MG63 (cell line): ENCODE results near the gene GPC6. TPM values are rescaled to one million over a fixed set of nuclear protein-coding genes. Genes with fewer than 3 reads are reported as not detected.

Source experiments
- DNase-seq: peaks from one replicate; pipeline ENCODE4 v3.0.0-alpha.2; 2020
- H3K27me3 ChIP-seq: fragments of 250-450 bp; sonication (Bioruptor Pico); 2 replicates; pipeline ENCODE4 v1.5.1; 2020; ENCODE audit warnings: mild to moderate bottlenecking, moderate library complexity
- H3K36me3 ChIP-seq: fragments of 250-450 bp; sonication (Bioruptor Pico); 2 replicates; pipeline ENCODE4 v1.5.1; 2020; ENCODE audit warnings: mild to moderate bottlenecking, moderate library complexity
- H3K4me3 ChIP-seq: fragments of 250-450 bp; sonication (Bioruptor Pico); 2 replicates; pipeline ENCODE4 v1.5.1; 2020; ENCODE audit warnings: mild to moderate bottlenecking, moderate library complexity
- H3K9me3 ChIP-seq: fragments of 250-450 bp; sonication (Bioruptor Pico); 2 replicates; pipeline ENCODE4 v1.5.1; 2020; ENCODE audit warnings: mild to moderate bottlenecking, moderate library complexity
- total RNA-seq: library from RNA; depleted of rRNA; stranded (reverse); fragments of >200 nt; shearing (Covaris generic); gene quantifications from 2 replicates; pipeline ENCODE4 v1.2.3, GENCODE V29; 2014; ENCODE audit warnings: low replicate concordance

GPC6 gene
- total RNA-seq, 1 experiment from 2014 or later: 4.1 TPM

GRCh38 chr13:93775507-93776108 is 549.0 kb downstream of the GPC6 start:
- DNase-seq: no peak
- Histone ChIP-seq H3K4me3 (peak overlapping the region; percentile 14; the same call in 1 of the 2 replicates), H3K9me3 (no peaks in the 10 kb centered on the region), H3K27me3 (no peaks in the 10 kb centered on the region), H3K36me3 (no peaks in the 10 kb centered on the region)

- Histone ChIP-seq H3K27me3 (no peaks in the 10 kb centered on the region), H3K36me3 (no peaks in the 10 kb centered on the region), H3K9me3 (no peaks in the 10 kb centered on the region), H3K4me3 (no peak overlapping the region)
- DNase-seq: peak; percentile 8
Observed at GRCh38 chr13:93776936-93777335, 550.3 kb downstream of the GPC6 start.

- no peaks in the 10 kb centered on the region for H3K9me3 ChIP-seq
- H3K4me3 ChIP-seq: no peak overlapping the region
- DNase-seq: no peak
- H3K27me3 ChIP-seq: no peaks in the 10 kb centered on the region
- H3K36me3 ChIP-seq: no peaks in the 10 kb centered on the region
Observed at GRCh38 chr13:93777504-93777903, 550.9 kb downstream of the GPC6 start.

DNA sequence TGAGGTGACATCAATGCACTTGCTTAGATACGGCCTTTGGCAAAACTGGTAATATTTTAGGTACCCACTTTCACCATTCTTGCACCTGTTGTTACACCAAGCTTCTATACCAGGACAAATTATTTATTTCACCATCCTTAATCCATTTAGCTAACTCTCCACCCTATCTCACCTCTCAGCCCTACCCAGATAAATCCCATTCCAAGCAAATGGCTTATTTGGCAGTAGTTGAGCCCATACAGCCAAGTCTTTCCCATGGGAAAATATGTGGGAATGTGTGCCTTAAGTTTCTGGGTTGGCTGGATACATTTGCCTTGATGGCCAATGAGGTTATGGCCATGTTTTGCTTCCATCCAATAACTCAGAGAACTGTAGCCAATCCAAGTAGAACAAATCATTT is 551.9 kb downstream of the GPC6 start:
- no peaks in the 10 kb centered on the region for H3K9me3 ChIP-seq
- no peaks in the 10 kb centered on the region for H3K27me3 ChIP-seq
- no peak overlapping the region for H3K4me3 ChIP-seq
- DNase-seq: no peak
- H3K36me3 ChIP-seq: no peaks in the 10 kb centered on the region

- Histone ChIP-seq H3K9me3 (no peaks in the 10 kb centered on the region), H3K27me3 (no peaks in the 10 kb centered on the region), H3K4me3 (no peak overlapping the region), H3K36me3 (no peaks in the 10 kb centered on the region)
- DNase-seq: no peak
Observed at GRCh38 chr13:93784191-93784590, 557.6 kb downstream of the GPC6 start.

DNA sequence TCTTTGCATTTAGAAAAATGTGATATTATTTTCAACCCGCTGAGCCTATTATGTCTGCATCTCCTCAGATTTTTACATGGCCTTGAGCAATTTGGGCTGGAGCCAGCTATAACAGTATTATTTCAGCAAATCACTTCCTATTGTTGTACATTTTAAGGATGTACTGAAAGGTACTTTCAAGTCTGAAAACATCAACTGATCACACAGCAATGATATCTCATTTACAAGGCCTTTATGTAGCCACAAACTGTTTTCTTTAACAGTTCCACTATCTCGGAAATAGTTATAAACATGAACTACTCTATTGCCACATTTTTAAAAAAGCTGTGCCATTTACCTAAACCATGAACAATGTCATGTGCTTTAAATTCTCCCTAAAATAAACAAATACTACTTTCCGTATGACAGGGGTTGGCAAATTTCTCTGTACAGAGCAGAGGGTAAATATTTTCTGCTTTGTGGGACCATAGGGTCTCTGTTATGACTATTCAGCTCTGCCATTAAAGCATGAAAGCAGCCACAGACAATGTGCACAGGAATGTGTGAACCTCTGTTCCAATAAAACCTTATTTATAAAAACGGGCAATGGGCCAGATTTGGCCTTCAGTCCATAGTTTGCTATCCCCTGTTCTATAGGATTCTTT is 560.4 kb downstream of the GPC6 start:
- H3K4me3 ChIP-seq: no peak overlapping the region
- no peaks in the 10 kb centered on the region for H3K36me3 ChIP-seq
- DNase-seq: no peak
- H3K27me3 ChIP-seq: no peaks in the 10 kb centered on the region
- no peaks in the 10 kb centered on the region for H3K9me3 ChIP-seq

DNA sequence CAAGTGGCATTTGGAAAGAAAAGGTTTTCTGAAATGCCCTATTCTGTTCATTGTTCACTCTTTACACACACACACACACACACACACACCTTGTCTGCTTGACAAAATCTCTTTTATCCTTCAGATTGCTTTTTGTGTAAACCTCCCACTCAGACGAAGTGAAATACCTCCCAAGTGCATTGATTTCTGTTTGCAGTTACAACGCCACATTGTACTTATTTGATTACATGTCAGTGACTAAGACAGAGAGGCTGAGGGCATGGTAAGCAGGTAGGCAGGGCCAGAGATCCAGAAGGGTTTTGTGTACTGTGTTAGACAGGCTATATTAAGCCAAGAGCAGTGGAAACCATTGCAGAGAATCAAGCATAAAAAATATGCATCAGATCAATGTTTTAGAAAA is 561.8 kb downstream of the GPC6 start:
- no peak for DNase-seq
- Histone ChIP-seq H3K27me3 (no peaks in the 10 kb centered on the region), H3K4me3 (no peak overlapping the region), H3K9me3 (no peaks in the 10 kb centered on the region), H3K36me3 (no peaks in the 10 kb centered on the region)

GRCh38 chr13:93789058-93789457 is 562.5 kb downstream of the GPC6 start:
- no peaks in the 10 kb centered on the region for H3K36me3 ChIP-seq
- no peaks in the 10 kb centered on the region for H3K9me3 ChIP-seq
- DNase-seq: no peak
- no peak overlapping the region for H3K4me3 ChIP-seq
- H3K27me3 ChIP-seq: no peaks in the 10 kb centered on the region

- no peak for DNase-seq
- Histone ChIP-seq H3K27me3 (no peaks in the 10 kb centered on the region), H3K36me3 (no peaks in the 10 kb centered on the region), H3K4me3 (no peak overlapping the region), H3K9me3 (no peaks in the 10 kb centered on the region)
Observed at GRCh38 chr13:93794197-93794885, 567.7 kb downstream of the GPC6 start.

GRCh38 chr13:93797463-93797862 is 570.9 kb downstream of the GPC6 start:
- H3K4me3 ChIP-seq: no peak overlapping the region
- no peaks in the 10 kb centered on the region for H3K36me3 ChIP-seq
- no peaks in the 10 kb centered on the region for H3K9me3 ChIP-seq
- H3K27me3 ChIP-seq: no peaks in the 10 kb centered on the region
- no peak for DNase-seq

DNA sequence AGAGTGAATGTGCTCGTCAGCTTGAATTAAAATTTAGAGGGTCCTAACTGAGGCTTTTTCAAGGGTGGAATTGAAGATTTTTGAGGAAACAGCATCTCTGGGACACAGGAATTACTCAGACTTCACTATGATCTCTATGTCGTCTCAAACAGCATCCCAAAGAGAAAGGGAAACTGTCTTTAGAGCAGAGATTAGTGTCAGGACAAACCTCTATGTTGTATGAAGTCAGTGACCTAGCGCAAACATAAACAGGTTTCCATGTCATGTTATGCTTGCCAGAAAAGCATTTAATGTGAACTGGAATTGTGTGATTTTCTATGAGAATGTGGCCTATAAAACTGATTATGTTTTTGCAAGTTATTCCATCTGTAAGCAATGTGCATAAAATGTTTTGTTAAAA is 573.7 kb downstream of the GPC6 start:
- H3K36me3 ChIP-seq: no peaks in the 10 kb centered on the region
- no peaks in the 10 kb centered on the region for H3K27me3 ChIP-seq
- no peak overlapping the region for H3K4me3 ChIP-seq
- no peaks in the 10 kb centered on the region for H3K9me3 ChIP-seq
- DNase-seq: no peak

DNA sequence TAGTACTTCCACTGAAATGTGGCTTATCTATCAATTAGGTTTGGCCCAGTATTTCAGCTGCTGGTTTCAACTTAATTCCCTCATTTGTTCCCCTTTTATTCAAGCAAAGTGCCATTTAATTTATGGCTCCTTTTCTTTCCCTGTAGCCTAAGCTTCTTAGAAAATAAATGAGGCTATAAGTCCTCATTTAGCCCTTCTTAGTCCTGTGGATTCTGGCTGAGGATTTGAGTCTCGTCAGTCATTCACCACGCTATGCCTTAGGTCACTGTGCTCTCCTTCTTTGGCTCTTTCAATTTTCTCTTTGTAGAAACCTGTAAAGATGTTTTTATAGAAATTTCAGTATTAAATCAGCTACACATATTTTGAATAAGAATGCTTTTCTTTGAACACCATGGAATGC is 579.1 kb downstream of the GPC6 start:
- no peaks in the 10 kb centered on the region for H3K27me3 ChIP-seq
- no peaks in the 10 kb centered on the region for H3K36me3 ChIP-seq
- H3K4me3 ChIP-seq: no peak overlapping the region
- no peaks in the 10 kb centered on the region for H3K9me3 ChIP-seq
- no peak for DNase-seq

- Histone ChIP-seq H3K9me3 (no peaks in the 10 kb centered on the region), H3K27me3 (no peaks in the 10 kb centered on the region), H3K36me3 (no peaks in the 10 kb centered on the region), H3K4me3 (no peak overlapping the region)
- no peak for DNase-seq
Observed at GRCh38 chr13:93806861-93807260, 580.3 kb downstream of the GPC6 start.

GRCh38 chr13:93810264-93810663 is 583.7 kb downstream of the GPC6 start:
- Histone ChIP-seq H3K36me3 (no peaks in the 10 kb centered on the region), H3K27me3 (no peaks in the 10 kb centered on the region), H3K4me3 (no peak overlapping the region), H3K9me3 (no peaks in the 10 kb centered on the region)
- no peak for DNase-seq

GRCh38 chr13:93811071-93811737 is 584.6 kb downstream of the GPC6 start:
- H3K27me3 ChIP-seq: no peaks in the 10 kb centered on the region
- no peaks in the 10 kb centered on the region for H3K36me3 ChIP-seq
- no peak overlapping the region for H3K4me3 ChIP-seq
- H3K9me3 ChIP-seq: no peaks in the 10 kb centered on the region
- DNase-seq: no peak

GRCh38 chr13:93811738-93812112 is 585.1 kb downstream of the GPC6 start:
- Histone ChIP-seq H3K27me3 (no peaks in the 10 kb centered on the region), H3K9me3 (no peaks in the 10 kb centered on the region), H3K4me3 (no peak overlapping the region), H3K36me3 (no peaks in the 10 kb centered on the region)
- DNase-seq: no peak

- no peaks in the 10 kb centered on the region for H3K36me3 ChIP-seq
- H3K4me3 ChIP-seq: no peak overlapping the region
- DNase-seq: no peak
- no peaks in the 10 kb centered on the region for H3K27me3 ChIP-seq
- no peaks in the 10 kb centered on the region for H3K9me3 ChIP-seq
Observed at GRCh38 chr13:93814658-93815057, 588.1 kb downstream of the GPC6 start.
